Stimulated activated CD4-positive, alpha-beta T cell treated with anti-CD3 and anti-CD28 coated beads, Interleukin-4, amount 100 ng/mL, for 1 hour (primary cell): ENCODE data around the gene GALNTL6.
"Not testable (repeated sequence)": the region's sequence is repeated elsewhere in the genome, so short reads cannot be mapped to it uniquely, and the experiment has no call there.

ENCODE experiments used
- DNase-seq: peaks from one replicate; pipeline ENCODE4 v3.0.0-alpha.2; 2020

The GALNTL6 gene

DNA sequence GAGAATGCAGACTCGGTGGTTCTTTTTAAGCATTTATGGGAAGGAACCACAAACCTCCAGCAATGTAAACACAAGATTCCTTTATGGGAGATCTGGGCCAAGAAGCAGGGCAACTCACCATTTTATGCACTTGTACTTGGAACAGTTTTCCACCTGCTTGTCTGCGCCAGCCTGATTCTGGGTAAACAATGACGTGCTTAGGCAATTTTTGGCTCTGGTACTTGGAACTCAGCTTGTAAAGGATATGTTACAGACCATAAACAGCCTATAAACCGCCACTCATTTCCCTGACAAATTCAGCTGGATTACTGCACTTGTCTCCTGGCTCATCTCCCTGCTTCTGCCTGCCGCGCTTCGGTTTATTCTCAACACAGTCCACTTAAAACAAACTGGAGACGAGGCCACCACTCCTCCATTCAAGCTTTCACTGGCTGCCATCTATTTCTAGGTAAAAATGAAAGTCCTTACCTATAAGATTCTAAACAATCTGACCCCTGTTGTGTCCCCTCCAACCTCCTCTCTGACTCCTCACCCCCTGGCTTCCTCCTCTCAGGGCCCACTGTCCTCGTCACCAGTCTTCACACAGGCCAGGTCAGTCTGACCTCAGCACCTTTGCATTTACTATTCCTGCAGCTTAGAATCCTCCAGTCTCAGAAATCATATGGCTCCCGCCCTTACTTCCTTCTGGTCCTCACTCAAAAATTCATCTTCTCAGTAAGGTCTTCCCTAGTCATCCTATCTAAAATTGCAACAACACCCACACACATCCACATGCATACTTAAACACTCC, 1149.6 kb downstream of the GALNTL6 start:
- no peak for DNase-seq

DNA sequence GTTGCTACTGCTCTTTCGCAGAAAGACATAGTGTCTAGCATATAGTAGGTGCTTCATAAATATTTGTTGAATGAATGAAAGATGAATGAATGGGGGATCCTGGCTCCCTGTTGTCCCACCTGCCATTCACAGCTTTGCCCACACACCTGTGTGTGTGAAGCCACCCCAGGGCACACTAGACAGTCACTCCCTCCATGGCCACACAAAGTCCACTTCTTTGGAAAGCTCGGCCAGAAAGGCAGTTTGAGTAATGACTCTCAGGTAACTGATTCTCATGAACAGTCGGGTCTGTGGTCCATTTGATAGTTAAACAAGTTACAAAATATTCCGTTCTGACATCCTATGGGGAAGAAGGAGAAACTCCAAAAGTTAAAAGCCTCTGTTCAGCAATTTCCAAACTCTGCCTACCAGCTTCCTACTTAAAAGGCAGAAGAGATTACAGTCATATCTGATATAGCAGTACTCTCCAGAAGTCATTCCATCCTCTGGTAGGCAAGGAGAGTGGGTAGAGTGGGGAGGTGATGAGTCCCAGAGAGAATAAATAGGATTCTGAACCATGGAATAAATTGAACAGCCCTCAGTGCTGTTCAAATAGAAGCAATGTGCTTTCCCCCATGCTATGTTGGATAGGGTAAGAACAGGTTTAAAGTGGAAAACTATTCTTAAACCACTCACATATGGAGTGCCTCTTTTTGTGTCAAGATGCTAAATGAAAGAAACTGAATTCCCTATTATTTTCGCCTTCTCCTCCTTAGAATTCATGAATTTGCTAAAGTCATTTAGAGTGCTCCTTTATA, 1150.5 kb downstream of the GALNTL6 start:
- DNase-seq, result no peak

DNA sequence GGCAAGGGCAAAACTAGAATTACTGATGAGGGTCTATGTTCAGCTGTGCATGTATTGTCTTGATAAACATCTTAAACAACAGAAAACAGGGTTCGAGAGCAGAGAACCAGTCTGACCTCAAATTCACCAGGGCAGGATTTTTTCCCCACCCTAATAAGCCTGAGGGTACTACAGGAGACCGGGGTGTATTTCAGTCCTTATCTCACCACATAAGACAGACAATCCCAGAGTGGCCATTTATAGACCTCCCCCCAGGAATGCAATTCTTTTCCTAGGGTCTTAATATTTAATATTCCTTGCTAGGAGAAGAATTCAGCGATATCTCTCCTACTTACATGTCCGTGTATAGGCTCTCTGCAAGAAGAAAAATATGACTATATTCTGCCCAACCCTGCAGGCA, 1157.0 kb downstream of the GALNTL6 start:
- DNase-seq, result not testable (repeated sequence)

DNA sequence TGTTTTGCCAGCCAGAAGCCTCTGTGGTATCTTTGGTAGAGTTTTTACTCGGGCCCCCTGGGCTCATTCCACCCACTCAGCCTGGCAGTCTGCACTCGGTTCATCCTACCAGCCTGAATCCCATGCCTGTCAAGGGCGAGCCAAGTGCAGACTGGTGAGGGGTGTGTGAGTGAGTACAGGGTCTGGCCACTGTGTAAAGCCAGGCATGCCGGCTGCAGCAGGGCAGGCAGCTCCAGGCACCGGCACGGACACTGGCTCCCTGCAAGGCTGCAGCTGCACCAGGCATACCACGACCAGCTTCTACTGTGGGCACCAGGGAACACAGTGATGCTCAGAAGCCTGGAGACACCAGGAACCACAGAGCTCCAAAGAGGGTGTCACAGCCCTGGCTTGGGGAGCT, 1161.4 kb downstream of the GALNTL6 start:
- no peak for DNase-seq

DNA sequence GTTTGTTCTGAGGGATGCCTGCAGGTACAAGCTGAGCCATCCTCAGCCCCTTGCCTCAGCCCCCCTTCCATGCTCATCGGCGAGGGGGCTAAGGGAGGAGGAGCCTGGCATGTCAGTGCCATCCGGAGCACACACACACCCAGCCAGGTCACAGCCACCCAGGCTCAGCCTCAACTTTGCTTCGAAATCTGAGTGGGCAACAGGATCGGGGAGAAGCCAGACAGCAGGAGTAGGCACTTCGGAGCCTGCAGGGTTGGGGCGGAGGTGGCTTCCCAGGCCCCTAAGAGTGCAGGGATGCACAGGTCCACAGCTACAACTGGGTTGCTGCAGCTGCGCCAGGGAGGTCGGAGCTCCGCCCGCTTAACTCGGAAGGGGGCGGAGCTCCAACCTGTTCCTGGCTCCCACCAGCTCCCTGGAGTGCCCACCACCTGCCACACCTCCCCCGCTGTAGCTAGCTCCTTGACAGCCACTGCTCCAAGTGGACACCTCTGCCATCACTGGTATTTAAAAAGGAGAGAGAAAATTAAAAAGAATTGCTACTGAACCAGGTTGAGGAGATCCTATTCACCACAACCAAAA, 1162.5 kb downstream of the GALNTL6 start:
- no peak for DNase-seq

DNA sequence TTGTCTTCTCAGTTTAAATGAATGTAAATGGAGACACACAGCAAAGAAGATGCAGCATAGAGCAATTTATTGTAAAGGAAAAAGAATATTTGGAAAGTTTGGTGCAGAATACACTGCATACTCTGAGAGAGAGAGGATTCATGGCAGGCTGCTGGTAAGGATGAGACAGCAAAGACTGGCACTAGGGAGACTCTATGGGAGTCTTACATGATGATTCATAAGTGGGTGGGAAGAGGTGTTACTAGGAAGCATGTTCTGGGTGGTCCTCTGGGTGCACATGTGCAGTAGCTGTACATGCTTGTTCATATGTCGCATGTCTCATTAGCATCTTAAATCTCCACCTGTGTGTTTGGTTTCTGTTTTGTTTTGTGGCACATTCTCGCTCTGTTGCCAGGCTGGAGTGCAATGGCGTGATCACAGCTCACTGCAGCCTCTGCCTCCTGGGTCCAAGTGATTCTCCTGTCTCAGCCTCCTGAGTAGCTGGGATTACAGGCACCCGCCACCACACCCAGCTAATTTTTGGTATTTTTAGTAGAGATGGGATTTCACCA, 1164.4 kb downstream of the GALNTL6 start:
- DNase-seq, result not testable (repeated sequence)

DNA sequence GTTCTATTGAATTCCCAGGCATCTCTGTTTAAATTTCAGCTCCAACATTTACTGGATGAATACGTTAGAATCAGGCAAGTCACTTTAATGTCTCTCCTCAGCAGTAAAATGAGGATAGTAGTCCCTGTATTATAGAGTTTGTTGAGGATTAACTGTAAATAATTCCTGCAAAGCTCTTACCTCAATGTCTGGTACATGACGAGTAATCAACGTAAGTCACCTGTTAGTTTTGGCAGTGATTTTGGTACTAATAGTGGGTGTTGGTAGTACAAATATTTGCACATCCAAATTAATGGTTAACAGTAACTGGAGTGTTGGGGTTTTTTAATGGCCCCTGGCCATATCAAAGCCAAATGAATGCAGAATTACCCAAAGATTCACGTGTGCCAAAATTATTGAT, 1165.6 kb downstream of the GALNTL6 start:
- no peak for DNase-seq

DNA sequence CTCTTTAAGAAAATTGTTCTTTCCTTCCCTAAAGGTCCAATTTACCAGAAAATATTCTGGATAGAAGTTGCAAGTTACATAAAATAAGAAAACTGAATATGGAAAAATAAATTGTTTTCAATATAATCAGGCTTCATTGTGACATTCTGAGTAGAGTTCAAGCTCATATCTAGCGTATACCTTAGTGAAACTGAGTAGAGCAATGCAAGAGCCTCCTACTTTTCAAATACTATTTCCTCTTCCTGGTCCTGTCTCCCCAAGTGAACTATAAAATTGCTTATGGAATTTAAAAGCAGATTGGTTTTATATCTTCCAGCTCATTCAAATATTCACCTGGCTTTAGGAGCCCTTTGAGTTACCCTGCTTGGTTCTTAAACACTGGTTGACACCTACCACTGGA, 1166.1 kb downstream of the GALNTL6 start:
- no peak for DNase-seq

DNA sequence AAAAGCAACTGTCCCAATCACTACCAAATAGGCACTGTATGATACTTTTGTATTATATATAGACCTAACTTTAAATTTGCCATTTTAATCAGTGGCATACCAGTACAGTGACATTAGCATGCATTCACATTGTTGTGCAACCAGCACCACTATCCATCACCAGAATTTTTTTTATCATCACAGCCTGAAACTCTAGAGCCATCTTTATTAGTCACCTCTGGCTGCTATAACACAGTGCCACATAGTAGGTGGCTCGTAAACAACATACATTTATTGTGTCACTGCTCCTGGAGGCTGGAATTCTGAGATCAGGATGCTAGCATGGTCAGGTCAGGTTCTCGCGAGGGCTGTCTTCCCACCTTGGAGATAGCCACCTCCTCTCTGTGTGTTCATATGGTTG, 1167.0 kb downstream of the GALNTL6 start:
- DNase-seq, result no peak

DNA sequence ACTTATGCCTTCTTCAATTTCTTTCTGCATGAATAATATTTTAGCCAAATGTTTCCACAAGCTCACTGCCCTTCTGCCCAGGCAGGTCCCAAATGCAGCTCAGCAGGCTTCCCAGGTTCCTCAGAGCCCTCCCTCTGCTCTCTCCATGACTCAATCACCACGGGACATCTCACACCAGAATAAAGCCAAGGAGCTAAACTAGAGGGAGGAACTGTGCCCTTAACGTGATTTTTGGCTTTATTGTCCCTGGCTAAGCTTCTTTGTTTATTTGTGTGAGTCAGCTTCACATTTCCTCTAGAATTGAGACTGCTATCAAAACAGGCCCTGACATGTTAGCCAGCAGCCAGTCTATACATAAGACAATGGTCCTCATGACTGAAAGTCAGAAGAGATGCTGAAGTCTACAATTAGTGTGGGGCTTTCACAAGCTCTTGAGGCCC, 1169.0 kb downstream of the GALNTL6 start:
- DNase-seq, result no peak

DNA sequence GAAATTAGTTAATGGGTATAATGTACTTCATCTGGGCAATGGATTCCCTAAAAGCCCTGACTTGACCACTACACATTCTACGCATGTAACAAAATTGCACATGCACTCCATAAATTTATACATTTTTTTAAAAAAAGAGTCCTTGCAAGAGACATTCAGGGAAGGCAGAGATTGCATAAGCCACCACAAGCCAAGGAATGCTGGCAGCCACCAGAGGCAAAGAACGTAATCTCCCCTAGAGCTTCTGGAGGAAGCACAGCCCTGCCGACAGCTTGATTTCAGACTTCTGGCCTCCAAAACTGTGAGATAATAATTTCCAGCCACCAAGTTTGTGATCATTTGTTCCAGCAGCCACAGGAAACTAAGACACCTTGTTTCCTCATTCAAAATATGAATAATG, 1169.8 kb downstream of the GALNTL6 start:
- no peak for DNase-seq

DNA sequence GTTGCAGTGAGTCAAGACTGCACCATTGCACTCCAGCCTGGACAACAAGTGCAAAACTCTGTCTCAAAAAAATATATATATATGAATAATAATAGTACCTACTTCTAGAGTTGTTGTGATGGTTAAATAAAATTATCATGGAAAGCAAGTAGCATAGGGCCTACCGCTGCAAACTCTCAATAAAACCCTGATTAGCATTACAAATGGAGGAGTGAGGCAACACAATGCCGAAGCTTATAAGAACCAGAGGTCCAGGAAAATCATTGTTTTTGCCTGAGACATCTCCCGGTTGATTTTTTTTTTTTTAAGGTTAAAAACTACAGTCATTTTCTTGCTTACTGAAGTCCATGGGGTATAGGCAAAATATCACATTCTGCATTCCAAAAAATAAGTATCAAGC, 1170.4 kb downstream of the GALNTL6 start:
- no peak for DNase-seq

DNA sequence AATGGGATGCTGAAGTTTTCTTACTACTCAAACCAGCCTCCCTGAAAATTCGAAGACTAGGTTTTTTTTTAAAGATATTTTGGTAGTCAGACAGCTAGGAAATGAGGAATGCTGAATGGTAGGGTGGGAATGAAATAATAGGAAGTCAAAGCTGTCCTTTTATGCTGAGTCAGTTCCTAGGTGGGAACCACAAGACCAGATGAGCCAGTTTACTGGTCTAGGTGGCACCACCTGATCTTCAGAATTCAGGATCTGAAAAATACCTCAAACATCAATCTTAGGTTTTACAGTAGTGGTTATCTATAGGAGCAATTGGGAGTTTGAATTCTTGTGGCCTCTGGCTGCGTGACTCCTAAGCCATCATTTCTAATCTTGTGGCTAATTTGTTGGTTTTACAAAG, 1172.3 kb downstream of the GALNTL6 start:
- no peak for DNase-seq

DNA sequence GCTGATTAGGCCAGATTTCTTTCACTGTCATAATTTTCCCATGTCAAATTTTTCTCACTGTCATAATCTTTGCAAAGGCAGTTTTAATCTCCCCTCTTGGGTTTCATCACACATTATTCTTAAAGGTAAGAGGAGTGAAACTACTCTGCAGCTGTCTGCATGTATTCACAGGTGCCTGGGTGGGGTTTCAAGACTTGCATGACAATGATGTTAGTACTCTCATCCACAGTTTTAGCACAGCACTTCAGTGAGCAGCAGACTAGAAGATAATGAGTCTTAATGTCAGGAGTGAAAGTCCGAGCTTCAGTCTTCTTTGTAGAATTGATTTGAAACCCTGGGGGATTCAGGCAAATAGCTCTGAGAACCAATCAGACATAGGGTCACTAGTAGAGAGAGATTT, 1172.9 kb downstream of the GALNTL6 start:
- no peak for DNase-seq

DNA sequence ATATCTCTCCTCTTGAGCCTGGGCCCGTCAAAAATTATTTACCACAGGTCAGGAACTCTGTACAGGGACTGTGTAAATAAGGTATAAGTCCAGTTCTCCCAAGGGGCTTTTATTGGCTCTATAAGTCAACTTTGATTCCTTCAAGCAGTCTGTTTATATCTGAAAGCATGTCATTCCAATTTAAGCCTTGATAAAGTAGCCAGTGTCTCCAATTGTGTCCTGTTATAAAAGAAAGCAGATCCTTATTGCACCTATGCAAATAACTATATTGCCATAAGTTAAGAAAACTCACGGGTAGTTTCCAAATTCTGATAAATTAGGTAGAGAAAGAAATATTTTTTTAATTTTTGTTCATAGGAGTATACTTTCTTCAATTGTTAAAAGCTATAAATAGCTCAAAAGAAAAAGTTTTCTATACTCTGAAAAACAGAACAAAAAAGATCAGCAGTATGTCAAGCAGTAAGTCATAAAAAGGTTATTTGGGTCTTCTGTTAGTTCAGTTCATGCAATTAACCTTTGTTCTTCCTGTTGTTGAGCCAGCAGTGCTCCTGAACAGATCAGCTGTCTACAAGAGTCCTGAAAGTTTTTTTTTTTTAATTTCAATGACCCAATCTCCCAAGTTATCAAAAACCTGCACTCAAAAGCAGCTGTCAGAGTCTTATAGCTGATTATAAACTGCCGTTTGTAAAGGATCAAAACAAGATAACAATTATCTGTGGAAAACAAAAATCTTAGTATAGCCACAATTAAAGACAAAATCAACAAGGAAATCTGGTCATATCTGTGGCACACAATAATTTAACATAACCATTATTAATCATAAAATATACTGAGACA, 1177.0 kb downstream of the GALNTL6 start:
- DNase-seq, result no peak

DNA sequence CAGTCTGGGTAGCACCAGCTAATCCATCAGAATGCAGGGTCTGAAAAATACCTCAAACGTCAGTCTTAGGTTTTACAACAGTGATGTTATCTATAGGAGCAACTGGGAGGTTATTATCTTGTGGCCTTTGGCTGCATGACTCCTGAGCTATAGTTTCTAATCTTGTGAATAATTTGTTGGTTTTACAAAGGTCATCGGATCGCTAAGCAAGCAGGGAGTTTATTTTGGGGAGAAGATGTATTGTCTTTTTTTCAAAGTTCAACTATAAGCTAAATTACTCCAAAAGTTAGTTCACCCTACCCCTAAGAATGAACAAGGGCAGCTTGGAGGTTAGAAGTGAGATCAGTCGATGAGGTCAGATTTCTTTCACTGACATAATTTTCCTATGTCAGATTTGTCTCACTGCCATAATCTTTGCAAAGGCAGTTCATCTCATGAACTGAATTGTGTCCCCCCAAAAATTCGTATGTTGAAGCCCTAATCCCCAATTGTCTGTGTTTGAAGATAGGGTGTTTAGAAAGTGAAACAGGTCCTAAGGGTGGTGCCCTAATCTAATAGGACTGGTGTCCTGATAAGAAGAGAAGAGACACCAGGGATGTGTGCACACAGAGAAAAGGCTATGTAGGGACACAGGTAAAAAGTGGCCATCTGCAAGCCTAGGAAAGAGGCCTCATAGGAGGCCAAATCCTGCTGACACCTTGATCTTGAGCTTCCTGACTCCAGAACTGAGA, 1179.6 kb downstream of the GALNTL6 start:
- no peak for DNase-seq

DNA sequence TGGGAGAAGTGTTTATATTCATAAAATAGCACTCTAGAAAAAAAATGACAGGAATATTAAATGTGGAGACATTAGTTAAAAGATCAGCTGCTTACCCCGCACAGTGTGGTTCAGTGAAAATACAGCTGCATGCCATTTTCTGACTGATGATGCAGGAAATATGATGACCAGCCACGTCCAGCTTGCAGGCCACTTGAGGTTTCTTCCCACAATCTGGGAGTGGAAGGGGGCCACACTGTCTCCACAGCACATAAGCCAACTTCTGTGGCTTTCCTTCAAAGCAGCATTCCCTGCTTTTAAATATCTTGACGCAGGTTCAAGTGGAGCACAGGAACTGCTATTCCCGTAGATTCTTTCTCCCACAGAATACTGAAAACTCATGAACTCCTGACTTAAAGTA, 1182.0 kb downstream of the GALNTL6 start:
- no peak for DNase-seq

DNA sequence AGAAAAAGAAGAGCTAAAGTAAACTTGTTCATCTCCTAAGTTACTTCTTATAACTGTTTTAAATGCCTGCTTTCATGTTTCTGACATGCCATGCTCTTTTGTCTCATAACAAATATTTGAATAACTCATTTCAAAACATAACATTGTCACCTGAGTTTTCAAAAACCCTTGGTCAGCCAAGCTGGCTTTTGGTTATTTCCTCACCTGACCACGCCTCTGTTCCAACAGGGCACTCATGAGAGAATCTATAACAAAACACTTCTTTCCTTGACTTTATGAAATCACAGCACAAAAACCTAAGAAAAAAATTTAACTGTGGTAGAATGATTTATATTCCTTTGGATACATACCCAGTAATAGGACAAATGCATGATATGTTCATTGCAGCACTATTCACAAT, 1182.5 kb downstream of the GALNTL6 start:
- no peak for DNase-seq

DNA sequence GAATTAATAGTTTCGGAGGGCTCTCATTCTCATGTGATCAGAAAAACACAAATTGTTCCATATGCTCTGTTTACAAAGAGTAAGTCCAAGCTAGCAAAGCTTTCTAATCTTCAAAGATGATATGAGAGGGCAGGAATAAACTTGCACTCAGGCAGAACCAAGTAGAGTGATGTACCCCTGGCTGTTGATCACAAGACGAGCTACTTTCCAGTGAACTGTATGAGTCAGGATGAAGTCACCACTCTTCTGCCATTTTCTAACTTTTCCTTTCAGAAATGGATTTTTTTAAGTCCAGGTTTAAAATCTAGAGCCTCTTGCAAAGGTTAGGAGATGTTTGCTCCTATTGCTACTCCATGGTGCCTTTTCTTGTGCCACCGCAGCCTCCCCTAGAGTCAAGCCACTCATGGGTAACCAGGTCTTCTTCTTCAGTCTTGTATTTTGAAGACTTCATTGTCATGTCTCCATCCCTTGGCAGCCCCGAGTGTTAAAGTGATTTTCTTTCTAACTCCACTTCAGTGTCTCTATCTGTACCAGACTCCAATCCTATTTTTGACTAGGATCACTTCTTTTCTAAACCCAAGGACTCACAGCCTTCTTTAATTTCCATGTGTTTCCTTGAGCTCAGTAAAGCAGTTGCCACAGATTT, 1183.5 kb downstream of the GALNTL6 start:
- DNase-seq, result no peak

DNA sequence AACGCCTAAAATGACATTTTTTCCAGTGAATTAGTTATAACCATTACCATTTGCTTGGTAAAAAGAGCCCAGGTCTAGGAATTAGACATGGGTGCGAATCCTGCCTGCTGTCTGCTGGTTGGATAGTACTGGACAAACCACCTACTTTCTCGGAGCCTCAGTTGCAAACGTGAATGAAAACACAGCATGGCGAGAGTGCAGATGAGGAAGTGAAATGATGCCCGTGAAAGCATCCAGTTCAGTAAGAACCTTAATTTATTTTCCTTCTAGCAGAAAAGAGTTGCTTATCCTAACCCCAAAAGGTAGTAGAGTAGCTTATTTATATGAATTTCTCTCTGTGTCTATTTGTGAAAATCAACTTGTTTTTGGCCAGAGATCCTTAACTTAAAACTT, 1184.0 kb downstream of the GALNTL6 start:
- DNase-seq, result no peak

DNA sequence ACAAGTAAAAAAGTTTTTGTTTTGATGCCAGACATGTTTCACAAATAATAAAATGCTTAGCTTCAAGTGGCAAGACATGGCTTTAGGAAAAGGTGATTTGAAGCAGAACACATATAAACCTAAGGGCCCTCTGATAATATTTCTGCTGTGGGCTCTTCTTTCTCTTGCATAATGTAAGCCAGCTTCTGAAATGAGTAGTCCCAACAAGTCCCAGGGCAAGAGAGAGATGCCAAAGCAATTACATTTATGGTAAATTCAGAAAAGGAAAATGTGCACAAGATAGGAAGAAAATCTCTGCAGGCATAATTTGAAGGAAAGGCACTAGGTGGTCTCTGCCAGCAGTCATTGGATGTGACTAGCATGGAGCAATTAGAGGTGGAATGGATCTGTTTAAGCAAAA, 1184.7 kb downstream of the GALNTL6 start:
- DNase-seq, result no peak
